Measurements from ENCODE around the gene MBNL3. TPM values are rescaled to one million over a fixed set of nuclear protein-coding genes. Genes with fewer than 3 reads are reported as not detected.

The MBNL3 gene
- total RNA-seq, 4 donors from 2014 or later = 11.3 to 41.2 (median 28.9) TPM

GRCh38 chrX:132467026-132467425 lies 21.8 kb downstream of the MBNL3 start:
- no peak for TF ChIP-seq CTCF (IDR thresholded peaks at IDR 0.05; ENCODE audit: low read depth)

- no peak for TF ChIP-seq CTCF (IDR thresholded peaks at IDR 0.05; ENCODE audit: low read depth)
Measured at GRCh38 chrX:132463411-132463810, 25.4 kb downstream of the MBNL3 start.

- TF ChIP-seq CTCF (IDR thresholded peaks at IDR 0.05; ENCODE audit: low read depth) = no peak
Measured at GRCh38 chrX:132461886-132462285, 27.0 kb downstream of the MBNL3 start.

- TF ChIP-seq CTCF (IDR thresholded peaks at IDR 0.05; ENCODE audit: low read depth) = no peak
Measured at GRCh38 chrX:132452911-132453550, 35.8 kb downstream of the MBNL3 start.

- TF ChIP-seq CTCF (IDR thresholded peaks at IDR 0.05; ENCODE audit: low read depth) = no peak
Measured at GRCh38 chrX:132444936-132445335, 43.9 kb downstream of the MBNL3 start.

- no peak for TF ChIP-seq CTCF (IDR thresholded peaks at IDR 0.05; ENCODE audit: low read depth)
Measured at GRCh38 chrX:132443196-132444135, 45.4 kb downstream of the MBNL3 start.

GRCh38 chrX:132442691-132443090 lies 46.1 kb downstream of the MBNL3 start:
- TF ChIP-seq CTCF (IDR thresholded peaks at IDR 0.05; ENCODE audit: low read depth) = no peak

Data from subcutaneous adipose tissue (tissue), 4 donors.